WI38 (cell line): ENCODE results near the gene MYO9A.

Experiments
- H3K4me3 ChIP-seq: 2 replicates; pipeline ENCODE4 v1.5.1; 2011; ENCODE audit warnings: low read depth, mild to moderate bottlenecking, control low read depth, low read length
- CTCF ChIP-seq: IDR thresholded peaks from 2 replicates; pipeline ENCODE4 v1.5.1; 2012; ENCODE audit warnings: low read depth, mild to moderate bottlenecking, control low read depth, low read length

MYO9A gene

GRCh38 chr15:72160696-72161245 is 42.8 kb upstream of the MYO9A start:
- H3K4me3 ChIP-seq, result no peak overlapping the region
- no peak for TF ChIP-seq CTCF

DNA sequence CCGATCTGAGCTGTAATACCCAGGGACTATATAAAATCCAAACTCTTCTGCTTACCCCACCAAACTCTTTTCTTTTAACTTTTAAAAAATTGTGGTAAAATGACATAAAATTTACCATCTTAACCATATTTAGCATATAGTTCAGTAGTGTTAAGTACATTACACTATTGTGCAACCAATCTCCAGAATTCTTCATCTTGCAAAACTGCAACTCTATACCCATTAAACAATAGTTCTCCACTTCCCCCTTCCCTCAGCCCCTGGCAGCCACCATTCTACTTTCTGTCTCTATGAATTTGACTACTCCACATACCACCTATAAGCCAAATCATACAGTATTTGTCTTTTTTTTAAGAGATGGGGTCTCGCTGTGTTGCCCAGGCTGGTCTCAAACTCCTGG is 39.0 kb upstream of the MYO9A start:
- no peak overlapping the region for H3K4me3 ChIP-seq
- no peak for TF ChIP-seq CTCF

GRCh38 chr15:72155635-72156616 is 38.0 kb upstream of the MYO9A start:
- H3K4me3 ChIP-seq, result peak overlapping the region; percentile 59
- peak; percentile 98 for TF ChIP-seq CTCF

DNA sequence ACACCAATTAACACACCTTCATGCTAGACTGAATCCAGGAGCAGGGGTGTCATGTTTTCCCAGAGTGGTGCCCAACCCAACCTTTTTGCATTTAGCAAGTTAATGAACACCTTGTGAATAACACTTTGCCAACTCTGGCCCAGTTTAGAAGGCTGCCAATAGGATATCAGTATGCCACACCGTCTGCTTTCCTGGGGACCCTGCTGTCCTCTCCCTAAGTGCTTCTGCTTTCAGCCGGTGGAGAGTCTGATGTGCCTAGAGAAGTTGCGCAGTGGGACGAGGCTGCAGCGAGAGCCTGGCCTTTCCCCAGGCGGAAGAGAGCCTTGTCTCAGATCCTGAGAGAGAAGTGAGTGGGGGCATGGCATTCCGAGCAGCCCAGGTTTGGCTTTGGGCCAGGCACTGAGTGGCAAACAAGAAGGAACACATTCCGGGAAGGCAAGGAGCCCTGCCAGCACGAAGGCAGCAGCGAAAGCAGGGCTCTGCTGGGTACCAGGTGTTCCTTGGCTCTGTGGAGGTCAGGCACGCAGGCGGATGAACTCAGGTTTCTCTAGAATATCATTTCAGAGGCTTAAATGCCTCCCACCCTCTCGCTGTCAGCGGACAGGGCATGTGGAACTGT is 37.2 kb upstream of the MYO9A start:
- TF ChIP-seq CTCF, result no peak
- H3K4me3 ChIP-seq, result peak overlapping the region; percentile 59

DNA sequence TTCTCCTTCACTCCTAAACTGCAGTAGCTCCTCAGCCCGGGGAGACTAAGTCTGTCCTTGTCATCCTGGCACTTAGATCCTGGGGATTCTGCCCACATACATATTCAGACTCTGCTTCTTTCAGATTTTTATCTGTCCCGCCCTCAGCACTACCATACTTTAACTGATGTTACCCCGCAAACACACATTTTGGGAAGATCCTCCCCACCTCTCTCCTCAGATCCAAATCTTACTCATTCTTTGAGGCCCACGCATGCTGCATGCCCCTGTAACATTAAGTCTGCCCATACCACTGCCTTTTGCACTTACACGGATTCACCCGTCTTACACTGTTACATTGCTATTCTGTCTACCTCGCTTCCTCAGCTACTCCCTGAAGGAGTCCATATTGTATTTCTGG is 36.4 kb upstream of the MYO9A start:
- no peak for TF ChIP-seq CTCF
- H3K4me3 ChIP-seq, result no peak overlapping the region

DNA sequence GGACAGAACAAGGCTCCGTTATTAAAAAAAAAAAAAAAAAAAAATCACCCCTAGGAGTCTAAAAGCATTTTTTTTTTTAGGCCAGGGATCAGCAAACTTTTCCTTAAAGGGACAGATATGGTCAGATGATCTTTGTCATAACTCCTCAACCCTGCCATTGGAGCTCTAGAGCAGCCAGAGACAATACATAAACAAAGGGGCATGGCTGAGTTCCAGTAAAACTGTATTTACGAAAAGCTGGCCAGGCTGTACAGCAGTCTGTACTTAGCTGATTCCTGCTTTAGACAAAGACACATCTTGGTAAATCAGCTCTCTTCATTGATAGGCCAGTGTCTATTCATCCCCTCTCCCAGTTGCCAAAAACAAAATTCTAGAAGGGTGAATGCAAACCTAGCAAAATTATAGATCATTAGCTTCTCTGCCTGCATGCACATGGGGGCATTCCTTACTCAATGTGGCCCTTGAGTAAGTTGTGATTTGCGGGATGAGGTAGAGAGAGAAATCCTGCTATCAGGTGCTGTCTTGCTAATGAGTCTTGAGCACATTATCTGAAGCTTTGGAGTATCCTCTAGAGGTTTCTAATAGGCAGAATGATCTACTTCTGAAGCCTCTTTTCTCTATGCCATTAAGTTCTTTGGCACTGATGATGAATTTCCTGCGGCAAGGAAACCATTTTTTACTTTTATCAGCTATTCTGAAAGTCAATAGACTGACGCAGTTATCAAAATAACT is 35.5 kb upstream of the MYO9A start:
- H3K4me3 ChIP-seq, result no peak overlapping the region
- no peak for TF ChIP-seq CTCF
